ENCODE measurements around the gene SPRR5.

DNA sequence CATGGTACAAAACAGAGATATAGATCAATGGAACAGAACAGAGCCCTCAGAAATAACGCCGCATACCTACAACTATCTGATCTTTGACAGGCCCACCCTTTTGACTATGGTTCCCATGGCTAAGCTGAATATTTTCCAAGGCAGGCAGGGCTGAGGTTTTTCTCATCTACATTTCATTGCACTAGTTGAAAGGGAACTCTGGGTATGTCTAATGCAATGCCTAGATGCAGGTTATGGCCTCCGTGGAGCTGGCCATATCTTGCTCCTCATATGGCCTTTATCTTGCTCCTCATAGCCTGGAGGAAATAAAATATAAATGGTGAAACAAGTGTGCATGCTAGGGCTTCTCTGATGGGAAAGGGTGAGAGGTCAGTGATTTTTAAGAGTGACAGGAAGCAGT, 10.6 kb downstream of the SPRR5 start:
- TF ChIP-seq, protein P1, sequence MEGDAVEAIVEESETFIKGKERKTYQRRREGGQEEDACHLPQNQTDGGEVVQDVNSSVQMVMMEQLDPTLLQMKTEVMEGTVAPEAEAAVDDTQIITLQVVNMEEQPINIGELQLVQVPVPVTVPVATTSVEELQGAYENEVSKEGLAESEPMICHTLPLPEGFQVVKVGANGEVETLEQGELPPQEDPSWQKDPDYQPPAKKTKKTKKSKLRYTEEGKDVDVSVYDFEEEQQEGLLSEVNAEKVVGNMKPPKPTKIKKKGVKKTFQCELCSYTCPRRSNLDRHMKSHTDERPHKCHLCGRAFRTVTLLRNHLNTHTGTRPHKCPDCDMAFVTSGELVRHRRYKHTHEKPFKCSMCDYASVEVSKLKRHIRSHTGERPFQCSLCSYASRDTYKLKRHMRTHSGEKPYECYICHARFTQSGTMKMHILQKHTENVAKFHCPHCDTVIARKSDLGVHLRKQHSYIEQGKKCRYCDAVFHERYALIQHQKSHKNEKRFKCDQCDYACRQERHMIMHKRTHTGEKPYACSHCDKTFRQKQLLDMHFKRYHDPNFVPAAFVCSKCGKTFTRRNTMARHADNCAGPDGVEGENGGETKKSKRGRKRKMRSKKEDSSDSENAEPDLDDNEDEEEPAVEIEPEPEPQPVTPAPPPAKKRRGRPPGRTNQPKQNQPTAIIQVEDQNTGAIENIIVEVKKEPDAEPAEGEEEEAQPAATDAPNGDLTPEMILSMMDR (IDR thresholded peaks at IDR 0.05), result no peak
- no peak for TF ChIP-seq ZFX (IDR thresholded peaks at IDR 0.05; ENCODE audit: borderline replicate concordance)

Measured in 22Rv1 (cell line).